ENCODE data around the gene TAS2R43.
"Not testable (repeated sequence)": the region's sequence is repeated elsewhere in the genome, so short reads cannot be mapped to it uniquely, and the experiment has no call there.

Gene TAS2R43

GRCh38 chr12:11092128-11092527 is at the start of gene TAS2R43:
Gene TAS2R43, minus strand, starts transcription at chr12:11092313. Its CDS starts 84 bp downstream, at chr12:11092229.
- no peak for DNase-seq

GRCh38 chr12:11136075-11136474 is 44.0 kb upstream of the TAS2R43 start:
- no peak for DNase-seq

- DNase-seq = no peak
These were observed 42.2 kb upstream of the TAS2R43 start, which contains the start of gene TAS2R30 for GRCh38 chr12:11134305-11134704. Gene TAS2R30, minus strand, starts transcription at chr12:11134644. Its CDS starts 400 bp downstream, at chr12:11134244.

GRCh38 chr12:11133816-11134215 is 41.7 kb upstream of the TAS2R43 start:
- DNase-seq = no peak

GRCh38 chr12:11133162-11133561 is 41.0 kb upstream of the TAS2R43 start:
- DNase-seq = no peak

GRCh38 chr12:11130999-11131398 is 38.9 kb upstream of the TAS2R43 start:
- no peak for DNase-seq

- no peak for DNase-seq
These were observed 38.3 kb upstream of the TAS2R43 start for GRCh38 chr12:11130382-11130781.

- not testable (repeated sequence) for DNase-seq
These were observed 22.0 kb upstream of the TAS2R43 start for GRCh38 chr12:11114130-11114529.

- not testable (repeated sequence) for DNase-seq
These were observed 19.1 kb upstream of the TAS2R43 start for GRCh38 chr12:11111213-11111612.

GRCh38 chr12:11108862-11109261 is 16.7 kb upstream of the TAS2R43 start:
- DNase-seq = no peak

- no peak for DNase-seq
These were observed 15.6 kb upstream of the TAS2R43 start for GRCh38 chr12:11107719-11108118.

- no peak for DNase-seq
These were observed 14.2 kb upstream of the TAS2R43 start for GRCh38 chr12:11106288-11106687.

GRCh38 chr12:11105546-11105945 is 13.4 kb upstream of the TAS2R43 start:
- no peak for DNase-seq

GRCh38 chr12:11094910-11095309 is 2.8 kb upstream of the TAS2R43 start:
- DNase-seq = not testable (repeated sequence)

- no peak for DNase-seq
These were observed 2.9 kb downstream of the TAS2R43 start for GRCh38 chr12:11089246-11089645.

- no peak for DNase-seq
These were observed 6.7 kb downstream of the TAS2R43 start for GRCh38 chr12:11085419-11085818.

- no peak for DNase-seq
These were observed 10.1 kb downstream of the TAS2R43 start for GRCh38 chr12:11081987-11082386.

GRCh38 chr12:11078246-11078645 is 13.9 kb downstream of the TAS2R43 start:
- no peak for DNase-seq

GRCh38 chr12:11075642-11076041 is 16.5 kb downstream of the TAS2R43 start:
- no peak for DNase-seq

GRCh38 chr12:11071414-11071813 is 20.7 kb downstream of the TAS2R43 start:
- DNase-seq = no peak

GRCh38 chr12:11070999-11071398 is 21.1 kb downstream of the TAS2R43 start:
- DNase-seq = no peak

GRCh38 chr12:11069854-11070365 is 22.2 kb downstream of the TAS2R43 start:
- no peak for DNase-seq

- no peak for DNase-seq
These were observed 24.6 kb downstream of the TAS2R43 start for GRCh38 chr12:11067514-11067913.

- not testable (repeated sequence) for DNase-seq
These were observed 29.9 kb downstream of the TAS2R43 start, which contains the start of gene TAS2R46 for GRCh38 chr12:11062194-11062593. Gene TAS2R46, minus strand, starts transcription at chr12:11062294. Its CDS starts 0 bp downstream, at chr12:11062294.

- DNase-seq = no peak
These were observed 32.3 kb downstream of the TAS2R43 start for GRCh38 chr12:11059784-11060183.
